Mesendoderm (in vitro differentiated cells): ENCODE measurements around the gene SRGAP3.

Experiments
- DNase-seq: peaks from one replicate; pipeline ENCODE4 v3.0.0; 2013
- H2AK5ac ChIP-seq: 2 replicates; pipeline ENCODE4 v1.6.1; 2013; ENCODE audit warnings: low read length, inconsistent platforms
- H2BK120ac ChIP-seq: 2 replicates; pipeline ENCODE4 v1.6.1; 2013; ENCODE audit warnings: low read depth, mild to moderate bottlenecking, low read length, moderate library complexity, mixed read lengths
- H2BK15ac ChIP-seq: replicated peaks from 2 replicates; pipeline ENCODE4 v1.6.1; 2013; ENCODE audit warnings: low read depth, mild to moderate bottlenecking, moderate library complexity
- H2BK5ac ChIP-seq: 2 replicates; pipeline ENCODE4 v1.6.1; 2013; ENCODE audit warnings: low read length, inconsistent platforms
- H3K18ac ChIP-seq: 2 replicates; pipeline ENCODE4 v1.6.1; 2013; ENCODE audit warnings: mild to moderate bottlenecking, low read length, mixed read lengths
- H3K23ac ChIP-seq: one replicate; pipeline ENCODE4 v1.6.1; 2013; ENCODE audit warnings: low read length
- H3K27ac ChIP-seq: 2 replicates; pipeline ENCODE4 v1.5.1; 2013; ENCODE audit warnings: low read depth, mild to moderate bottlenecking, inconsistent platforms, low read length, moderate library complexity
- H3K27me3 ChIP-seq: 2 replicates; pipeline ENCODE4 v1.6.1; 2013; ENCODE audit warnings: low read length, control low read depth, mild to moderate bottlenecking, inconsistent platforms; ENCODE audit not compliant: insufficient read depth, poor library complexity
- H3K36me3 ChIP-seq: 2 replicates; pipeline ENCODE4 v1.6.1; 2013; ENCODE audit warnings: low read length, inconsistent platforms; ENCODE audit not compliant: control insufficient read depth, insufficient read depth
- H3K4ac ChIP-seq: one replicate; pipeline ENCODE4 v1.6.1; 2013; ENCODE audit warnings: low read depth, mild to moderate bottlenecking, low read length, moderate library complexity
- H3K4me1 ChIP-seq: 2 replicates; pipeline ENCODE4 v1.6.1; 2013; ENCODE audit warnings: low read depth, low read length, inconsistent platforms; ENCODE audit not compliant: control insufficient read depth
- H3K4me2 ChIP-seq: 2 replicates; pipeline ENCODE4 v1.6.1; 2013; ENCODE audit warnings: low read length
- H3K4me3 ChIP-seq: 2 replicates; pipeline ENCODE4 v1.5.1; 2013; ENCODE audit warnings: mild to moderate bottlenecking, low read length
- H3K56ac ChIP-seq: one replicate; pipeline ENCODE4 v1.6.1; 2013; ENCODE audit warnings: low read length
- H3K79me1 ChIP-seq: 2 replicates; pipeline ENCODE4 v1.6.1; 2013; ENCODE audit warnings: low read length, inconsistent platforms
- H3K79me2 ChIP-seq: 2 replicates; pipeline ENCODE4 v1.6.1; 2013; ENCODE audit warnings: mild to moderate bottlenecking, low read length; ENCODE audit not compliant: control insufficient read depth, insufficient read depth
- H3K9ac ChIP-seq: 2 replicates; pipeline ENCODE4 v1.6.1; 2013; ENCODE audit warnings: low read length, inconsistent platforms
- H4K5ac ChIP-seq: one replicate; pipeline ENCODE4 v1.6.1; 2013; ENCODE audit warnings: low read length
- H4K8ac ChIP-seq: one replicate; pipeline ENCODE4 v1.6.1; 2013; ENCODE audit warnings: low read depth, mild to moderate bottlenecking, control low read depth, low read length, moderate library complexity
- WGBS: extraction: QIAGEN DNeasy Blood & Tissue Kit; methylation state at CpG from one replicate; pipeline ENCODE4 v1.1.7; 2013; ENCODE audit warnings: low lambda C conversion rate, missing lambda C conversion rate; ENCODE audit not compliant: insufficient coverage; ENCODE audit errors: extremely low coverage; 5-methylcytosine and 5-hydroxymethylcytosine counted together

SRGAP3 gene

DNA sequence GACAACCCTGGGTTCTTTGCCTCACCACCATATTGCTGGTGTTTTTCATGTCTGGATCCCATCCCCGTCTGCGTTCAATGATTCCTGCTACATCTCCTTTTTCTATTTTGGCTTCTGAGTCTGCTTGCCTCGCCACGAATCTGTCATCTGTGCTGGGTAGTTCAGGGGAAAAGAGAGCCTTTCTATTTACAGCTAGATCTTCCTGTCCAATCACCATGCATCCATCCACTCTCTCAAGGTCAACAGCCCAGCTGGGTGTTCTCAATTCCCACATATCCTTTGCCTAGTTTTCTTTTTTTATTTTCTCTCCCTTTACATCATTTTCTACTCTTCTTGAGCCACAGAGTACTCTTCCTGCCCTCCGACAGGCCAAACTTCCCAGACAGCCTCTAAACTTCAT lies 181.4 kb downstream of the SRGAP3 start:
- no peak for DNase-seq
- Histone ChIP-seq H3K23ac (no peak overlapping the region), H3K27ac (no peak overlapping the region), H3K4me1 (no peaks in the 10 kb centered on the region), H2BK15ac (no peak overlapping the region), H4K5ac (no peak overlapping the region), H3K56ac (no peak overlapping the region), H3K4me2 (no peak overlapping the region), H3K36me3 (no peaks in the 10 kb centered on the region), H3K27me3 (no peaks in the 10 kb centered on the region), H3K4ac (no peak overlapping the region), H3K9ac (no peak overlapping the region), H2AK5ac (no peak overlapping the region), H3K18ac (no peak overlapping the region), H2BK120ac (no peak overlapping the region), H3K79me1 (no peaks in the 10 kb centered on the region), H2BK5ac (no peak overlapping the region), H4K8ac (no peak overlapping the region), H3K79me2 (no peaks in the 10 kb centered on the region), H3K4me3 (no peak overlapping the region)
- no CpG with 5 or more reads among the region's 5 CpGs for WGBS

GRCh38 chr3:9067352-9067975 lies 182.0 kb downstream of the SRGAP3 start:
- Histone ChIP-seq H2BK120ac (no peak overlapping the region), H3K4me1 (no peaks in the 10 kb centered on the region), H3K9ac (no peak overlapping the region), H2AK5ac (no peak overlapping the region), H3K27ac (no peak overlapping the region), H3K23ac (no peak overlapping the region), H3K36me3 (no peaks in the 10 kb centered on the region), H3K79me2 (no peaks in the 10 kb centered on the region), H2BK15ac (no peak overlapping the region), H2BK5ac (no peak overlapping the region), H3K18ac (no peak overlapping the region), H3K27me3 (no peaks in the 10 kb centered on the region), H3K56ac (no peak overlapping the region), H3K79me1 (no peaks in the 10 kb centered on the region), H3K4me2 (no peak overlapping the region), H4K8ac (no peak overlapping the region), H4K5ac (no peak overlapping the region), H3K4me3 (no peak overlapping the region), H3K4ac (no peak overlapping the region)
- DNase-seq = peak; percentile 83
- WGBS = no CpG with 5 or more reads among the region's 13 CpGs

DNA sequence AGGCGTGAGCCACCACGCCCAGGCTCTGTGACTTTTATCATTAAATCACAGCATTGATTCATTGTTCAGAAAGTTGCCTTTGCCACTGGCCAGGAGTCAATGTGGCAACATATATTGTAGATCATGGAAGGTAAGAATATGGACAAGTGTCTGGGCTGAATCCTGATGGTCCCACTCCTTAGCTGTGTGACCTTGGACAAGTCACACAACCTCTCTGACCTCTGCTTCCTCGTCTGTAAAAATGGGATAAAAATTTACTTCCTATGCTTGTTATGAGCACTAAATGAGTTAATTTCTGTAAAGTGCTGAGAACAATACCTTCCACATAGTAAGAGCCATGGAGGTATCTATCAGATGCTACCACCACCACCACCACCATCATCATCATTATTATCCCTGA lies 182.7 kb downstream of the SRGAP3 start:
- Histone ChIP-seq H3K4me2 (no peak overlapping the region), H2BK5ac (no peak overlapping the region), H2AK5ac (no peak overlapping the region), H3K4me1 (no peaks in the 10 kb centered on the region), H3K4ac (no peak overlapping the region), H2BK15ac (no peak overlapping the region), H3K9ac (no peak overlapping the region), H3K56ac (no peak overlapping the region), H3K27ac (no peak overlapping the region), H4K8ac (no peak overlapping the region), H3K18ac (no peak overlapping the region), H3K23ac (no peak overlapping the region), H2BK120ac (no peak overlapping the region), H3K79me1 (no peaks in the 10 kb centered on the region), H3K27me3 (no peaks in the 10 kb centered on the region), H3K79me2 (no peaks in the 10 kb centered on the region), H3K36me3 (no peaks in the 10 kb centered on the region), H3K4me3 (no peak overlapping the region), H4K5ac (no peak overlapping the region)
- DNase-seq = no peak
- WGBS = no CpG with 5 or more reads among the region's 3 CpGs

DNA sequence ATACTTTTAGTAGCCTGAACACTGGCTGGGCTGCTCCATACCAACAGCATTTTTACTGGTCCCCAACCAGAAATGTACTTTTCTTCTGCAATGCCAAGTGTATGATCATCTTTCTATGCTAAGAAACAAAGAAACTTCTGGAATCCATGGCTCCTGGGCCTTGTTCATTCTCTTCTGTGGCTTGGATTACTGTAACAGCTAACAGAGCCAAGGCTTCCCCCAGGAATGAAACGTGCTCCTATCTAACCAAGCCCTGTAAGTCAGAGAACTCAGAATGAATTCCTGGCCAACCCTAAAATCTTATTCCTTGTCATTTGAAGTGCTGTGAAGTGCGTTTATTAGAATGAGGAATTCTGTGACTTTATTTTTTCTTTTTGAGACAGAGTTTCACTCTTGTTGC lies 183.3 kb downstream of the SRGAP3 start:
- Histone ChIP-seq H2AK5ac (no peak overlapping the region), H3K4me3 (no peak overlapping the region), H3K27me3 (no peaks in the 10 kb centered on the region), H3K18ac (no peak overlapping the region), H3K4me1 (no peaks in the 10 kb centered on the region), H3K9ac (no peak overlapping the region), H3K56ac (no peak overlapping the region), H3K4ac (no peak overlapping the region), H3K27ac (no peak overlapping the region), H3K4me2 (no peak overlapping the region), H3K36me3 (no peaks in the 10 kb centered on the region), H3K79me1 (no peaks in the 10 kb centered on the region), H3K23ac (no peak overlapping the region), H2BK120ac (no peak overlapping the region), H2BK5ac (no peak overlapping the region), H4K8ac (no peak overlapping the region), H4K5ac (no peak overlapping the region), H2BK15ac (no peak overlapping the region), H3K79me2 (no peaks in the 10 kb centered on the region)
- no peak for DNase-seq
- no CpG with 5 or more reads among the region's 2 CpGs for WGBS

DNA sequence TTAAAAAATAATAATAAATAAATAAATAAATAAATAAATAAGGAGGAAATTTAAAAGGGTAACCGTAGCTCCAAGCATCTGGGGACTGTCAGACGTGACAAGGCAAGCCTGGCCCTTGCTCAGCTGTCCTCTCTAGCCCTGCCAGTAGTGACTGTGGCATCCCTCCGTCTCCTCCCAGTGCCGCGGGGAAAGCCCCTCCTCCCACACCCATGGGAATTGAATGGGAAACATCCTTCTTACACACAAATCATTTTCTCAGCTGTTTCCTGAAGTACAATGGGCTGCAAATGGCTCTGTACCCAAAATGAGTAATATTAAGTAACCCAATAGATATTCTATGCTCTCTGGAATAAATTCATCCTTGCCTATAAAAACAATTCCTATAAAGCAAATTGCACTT lies 184.6 kb downstream of the SRGAP3 start:
- H3K27ac ChIP-seq = no peak overlapping the region
- H3K23ac ChIP-seq = no peak overlapping the region
- no CpG with 5 or more reads among the region's 5 CpGs for WGBS
- no peak overlapping the region for H2BK5ac ChIP-seq
- H3K4ac ChIP-seq = no peak overlapping the region
- H2AK5ac ChIP-seq = no peak overlapping the region
- H4K8ac ChIP-seq = no peak overlapping the region
- DNase-seq = no peak
- no peak overlapping the region for H2BK120ac ChIP-seq
- H3K9ac ChIP-seq = no peak overlapping the region
- H3K79me1 ChIP-seq = no peaks in the 10 kb centered on the region
- H3K56ac ChIP-seq = no peak overlapping the region
- no peaks in the 10 kb centered on the region for H3K27me3 ChIP-seq
- no peak overlapping the region for H3K18ac ChIP-seq
- H4K5ac ChIP-seq = no peak overlapping the region
- no peak overlapping the region for H3K4me3 ChIP-seq
- no peak overlapping the region for H3K4me2 ChIP-seq
- H3K36me3 ChIP-seq = no peaks in the 10 kb centered on the region
- H3K4me1 ChIP-seq = no peaks in the 10 kb centered on the region
- H2BK15ac ChIP-seq = no peak overlapping the region
- no peaks in the 10 kb centered on the region for H3K79me2 ChIP-seq

- Histone ChIP-seq H3K4me1 (no peaks in the 10 kb centered on the region), H2AK5ac (no peak overlapping the region), H3K27ac (no peak overlapping the region), H3K36me3 (no peaks in the 10 kb centered on the region), H3K23ac (no peak overlapping the region), H2BK15ac (no peak overlapping the region), H3K79me1 (no peaks in the 10 kb centered on the region), H3K4me3 (no peak overlapping the region), H2BK120ac (no peak overlapping the region), H3K4me2 (no peak overlapping the region), H3K56ac (no peak overlapping the region), H3K79me2 (no peaks in the 10 kb centered on the region), H4K8ac (no peak overlapping the region), H3K27me3 (no peaks in the 10 kb centered on the region), H4K5ac (no peak overlapping the region), H3K4ac (no peak overlapping the region), H3K18ac (no peak overlapping the region), H3K9ac (no peak overlapping the region), H2BK5ac (no peak overlapping the region)
- no peak for DNase-seq
- WGBS = no CpG with 5 or more reads among the region's 9 CpGs
These were observed 185.2 kb downstream of the SRGAP3 start for GRCh38 chr3:9064251-9064650.
